Loucy (cell line): ENCODE results near the gene ZBTB16.

Source experiments
- H2AFZ ChIP-seq: fragments of 200-600 bp; sonication (generic); 2 replicates; pipeline ENCODE4 v1.6.0; 2016; ENCODE audit warnings: antibody characterized with exemption, mild to moderate bottlenecking, low read length, moderate library complexity
- H3F3A ChIP-seq: fragments of 200-600 bp; 2 replicates; pipeline ENCODE4 v1.6.0; 2016; ENCODE audit warnings: antibody characterized with exemption, low read depth, mild to moderate bottlenecking
- H3K27me3 ChIP-seq: fragments of 200-600 bp; sonication (generic); 2 replicates; pipeline ENCODE4 v1.6.1; 2014; ENCODE audit warnings: low read length, mild to moderate bottlenecking; ENCODE audit not compliant: insufficient read depth, poor library complexity, severe bottlenecking
- H3K36me3 ChIP-seq: fragments of 200-600 bp; sonication (generic); 2 replicates; pipeline ENCODE4 v1.6.1; 2016; ENCODE audit warnings: low read length; ENCODE audit not compliant: insufficient read depth
- H3K4me1 ChIP-seq: fragments of 200-600 bp; sonication (generic); 2 replicates; pipeline ENCODE4 v1.5.1; 2014; ENCODE audit warnings: low read length, mild to moderate bottlenecking; ENCODE audit not compliant: insufficient read depth, poor library complexity, severe bottlenecking
- H3K4me2 ChIP-seq: fragments of 200-600 bp; sonication (generic); 2 replicates; pipeline ENCODE4 v1.6.0; 2014; ENCODE audit warnings: antibody characterized with exemption, low read length, low read depth, mild to moderate bottlenecking; ENCODE audit not compliant: poor library complexity, severe bottlenecking
- H3K4me3 ChIP-seq: fragments of 200-600 bp; sonication (generic); 2 replicates; pipeline ENCODE4 v1.5.1; 2014; ENCODE audit warnings: low read length, mild to moderate bottlenecking, mixed read lengths; ENCODE audit not compliant: poor library complexity, severe bottlenecking
- H3K79me2 ChIP-seq: fragments of 200-600 bp; sonication (generic); 2 replicates; pipeline ENCODE4 v1.6.1; 2014; ENCODE audit warnings: low read length; ENCODE audit not compliant: insufficient read depth
- H3K9ac ChIP-seq: fragments of 200-600 bp; sonication (generic); 2 replicates; pipeline ENCODE4 v1.6.0; 2014; ENCODE audit warnings: mild to moderate bottlenecking, low read depth, low read length, moderate library complexity; ENCODE audit not compliant: poor library complexity, severe bottlenecking
- H3K9me2 ChIP-seq: fragments of 200-600 bp; sonication (generic); replicated peaks from 2 replicates; pipeline ENCODE4 v1.6.1; 2016; ENCODE audit warnings: low read depth, low read length, mixed read lengths
- H3K9me3 ChIP-seq: fragments of 200-600 bp; sonication (generic); 2 replicates; pipeline ENCODE4 v1.6.1; 2014; ENCODE audit warnings: mild to moderate bottlenecking, antibody characterized with exemption, low read length, low read depth; ENCODE audit not compliant: insufficient read depth
- H4K20me1 ChIP-seq: fragments of 200-600 bp; sonication (generic); 2 replicates; pipeline ENCODE4 v1.6.0; 2014; ENCODE audit warnings: antibody characterized with exemption, low read length, mild to moderate bottlenecking; ENCODE audit not compliant: insufficient read depth, poor library complexity, severe bottlenecking
- EZH2phosphoT487 ChIP-seq: fragments of 200-600 bp; IDR thresholded peaks from 2 replicates; pipeline ENCODE4 v1.6.1; 2018; ENCODE audit warnings: antibody characterized with exemption, mild to moderate bottlenecking, moderate library complexity, borderline replicate concordance
- TF ChIP-seq, protein P1 (sequence below): fragments of 200-600 bp; sonication (generic); conservative IDR thresholded peaks from 2 replicates; pipeline ENCODE4 v1.5.1; 2014; ENCODE audit warnings: mild to moderate bottlenecking, antibody characterized with exemption, low read length

ZBTB16 gene

DNA sequence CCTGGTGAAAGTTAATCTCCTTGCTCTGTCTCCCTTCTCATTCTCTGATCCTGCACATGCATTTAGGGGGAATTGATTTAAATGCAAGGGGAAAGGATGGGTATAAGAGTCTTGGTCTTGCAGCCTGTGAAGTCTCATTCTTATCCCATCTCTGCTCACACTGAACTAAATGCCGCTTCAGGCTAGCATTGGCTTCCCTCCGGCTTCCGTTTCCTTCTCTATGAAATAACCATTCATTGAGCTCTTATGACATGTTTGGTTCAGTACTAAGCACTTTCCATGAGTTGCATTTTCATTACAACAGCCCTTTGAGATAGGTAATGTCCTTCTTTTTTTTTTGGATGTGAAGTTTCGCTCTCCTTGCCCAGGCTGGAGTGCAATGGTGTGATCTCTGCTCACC, 5.6 kb downstream of the ZBTB16 start:
- no peak overlapping the region for H3K4me3 ChIP-seq
- H2AFZ ChIP-seq: no peak overlapping the region
- no peaks in the 10 kb centered on the region for H3K36me3 ChIP-seq
- H3K4me2 ChIP-seq: no peak overlapping the region
- no peak for TF ChIP-seq EZH2phosphoT487
- TF ChIP-seq, protein P1, sequence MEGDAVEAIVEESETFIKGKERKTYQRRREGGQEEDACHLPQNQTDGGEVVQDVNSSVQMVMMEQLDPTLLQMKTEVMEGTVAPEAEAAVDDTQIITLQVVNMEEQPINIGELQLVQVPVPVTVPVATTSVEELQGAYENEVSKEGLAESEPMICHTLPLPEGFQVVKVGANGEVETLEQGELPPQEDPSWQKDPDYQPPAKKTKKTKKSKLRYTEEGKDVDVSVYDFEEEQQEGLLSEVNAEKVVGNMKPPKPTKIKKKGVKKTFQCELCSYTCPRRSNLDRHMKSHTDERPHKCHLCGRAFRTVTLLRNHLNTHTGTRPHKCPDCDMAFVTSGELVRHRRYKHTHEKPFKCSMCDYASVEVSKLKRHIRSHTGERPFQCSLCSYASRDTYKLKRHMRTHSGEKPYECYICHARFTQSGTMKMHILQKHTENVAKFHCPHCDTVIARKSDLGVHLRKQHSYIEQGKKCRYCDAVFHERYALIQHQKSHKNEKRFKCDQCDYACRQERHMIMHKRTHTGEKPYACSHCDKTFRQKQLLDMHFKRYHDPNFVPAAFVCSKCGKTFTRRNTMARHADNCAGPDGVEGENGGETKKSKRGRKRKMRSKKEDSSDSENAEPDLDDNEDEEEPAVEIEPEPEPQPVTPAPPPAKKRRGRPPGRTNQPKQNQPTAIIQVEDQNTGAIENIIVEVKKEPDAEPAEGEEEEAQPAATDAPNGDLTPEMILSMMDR: no peak
- H3K9ac ChIP-seq: no peak overlapping the region
- H3K79me2 ChIP-seq: no peaks in the 10 kb centered on the region
- no peaks in the 10 kb centered on the region for H3F3A ChIP-seq
- H3K4me1 ChIP-seq: no peaks in the 10 kb centered on the region
- H3K27me3 ChIP-seq: no peaks in the 10 kb centered on the region
- H4K20me1 ChIP-seq: no peaks in the 10 kb centered on the region
- H3K9me3 ChIP-seq: no peaks in the 10 kb centered on the region
- H3K9me2 ChIP-seq: no peaks in the 10 kb centered on the region

DNA sequence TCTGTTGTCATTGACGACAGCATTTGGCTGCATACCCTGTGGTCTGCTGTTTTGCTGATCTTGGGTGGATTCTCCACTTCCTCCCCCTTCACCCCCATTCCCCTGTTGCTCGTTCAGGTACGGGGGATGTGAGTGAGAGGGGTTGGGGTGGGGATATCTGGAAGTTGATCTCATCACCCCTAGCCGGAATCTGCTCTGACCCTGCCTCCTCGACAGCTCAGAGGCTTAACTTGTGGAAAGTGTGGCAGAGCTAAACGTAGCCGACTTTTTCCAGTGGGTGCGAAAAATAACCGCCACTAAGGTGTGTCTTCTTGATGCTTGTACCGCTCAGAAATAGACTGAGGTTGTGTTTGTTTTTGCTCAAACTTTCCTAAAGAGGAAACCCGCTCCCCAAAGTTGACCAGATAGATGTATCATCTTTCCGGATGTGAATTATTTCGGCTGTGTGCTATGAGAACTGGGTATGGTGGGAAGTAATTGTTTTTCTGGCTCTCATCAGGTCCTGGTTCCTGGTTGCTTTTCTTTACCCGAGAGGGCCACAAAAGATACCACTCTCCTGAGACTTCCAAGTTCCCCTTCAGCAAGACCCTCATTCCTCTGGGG, 6.6 kb downstream of the ZBTB16 start:
- Histone ChIP-seq H3K9me3 (no peaks in the 10 kb centered on the region), H3K4me1 (no peaks in the 10 kb centered on the region), H3K4me3 (no peak overlapping the region), H3F3A (no peaks in the 10 kb centered on the region), H3K79me2 (no peaks in the 10 kb centered on the region), H3K4me2 (no peak overlapping the region), H3K9ac (no peak overlapping the region), H4K20me1 (no peaks in the 10 kb centered on the region), H2AFZ (no peak overlapping the region), H3K9me2 (no peaks in the 10 kb centered on the region), H3K36me3 (no peaks in the 10 kb centered on the region), H3K27me3 (no peaks in the 10 kb centered on the region)
- TF ChIP-seq, protein P1: no peak
- TF ChIP-seq EZH2phosphoT487: no peak

- Histone ChIP-seq H4K20me1 (no peaks in the 10 kb centered on the region), H2AFZ (no peak overlapping the region), H3K79me2 (no peaks in the 10 kb centered on the region), H3K27me3 (no peaks in the 10 kb centered on the region), H3K36me3 (no peaks in the 10 kb centered on the region), H3K4me1 (peaks cover 19% of the 10 kb centered on the region), H3K9ac (no peak overlapping the region), H3K4me2 (no peak overlapping the region), H3K4me3 (no peak overlapping the region), H3K9me3 (no peaks in the 10 kb centered on the region), H3K9me2 (no peaks in the 10 kb centered on the region), H3F3A (no peaks in the 10 kb centered on the region)
- no peak for TF ChIP-seq EZH2phosphoT487
- TF ChIP-seq, protein P1: no peak
Measured at GRCh38 chr11:114068327-114068726, 8.8 kb downstream of the ZBTB16 start.
